HG03108 (cell line): ENCODE results near the gene ITGAE.
"Not testable (repeated sequence)": the region's sequence is repeated elsewhere in the genome, so short reads cannot be mapped to it uniquely, and the experiment has no call there.

ENCODE experiments used
- ATAC-seq: cut with Tn5 transposase; IDR thresholded peaks from one replicate; pipeline ENCODE4 v1.9.1; 2021; ENCODE audit warnings: moderate library complexity; ENCODE audit not compliant: unreplicated experiment

Gene ITGAE

DNA sequence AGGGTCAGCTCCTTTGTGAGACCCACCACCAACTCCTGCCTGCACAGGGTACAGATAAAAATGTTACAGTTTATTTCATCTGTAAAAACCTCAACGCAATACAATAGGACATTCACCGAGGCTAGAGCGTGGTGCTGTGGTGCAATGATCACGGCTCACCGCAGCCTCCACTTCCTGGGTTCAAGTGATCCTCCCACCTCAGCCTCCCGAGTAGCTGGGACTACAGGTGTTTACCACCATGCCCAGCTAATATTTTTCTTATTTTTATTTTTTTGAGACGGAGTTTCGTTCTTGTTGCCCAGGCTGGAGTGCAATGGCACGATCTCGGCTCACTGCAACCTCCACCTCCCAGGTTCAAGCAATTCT lies 66.1 kb downstream of the ITGAE start:
- not testable (repeated sequence) for ATAC-seq

- peak; percentile 81 for ATAC-seq
Measured at GRCh38 chr17:3732210-3732621, 68.8 kb downstream of the ITGAE start.

DNA sequence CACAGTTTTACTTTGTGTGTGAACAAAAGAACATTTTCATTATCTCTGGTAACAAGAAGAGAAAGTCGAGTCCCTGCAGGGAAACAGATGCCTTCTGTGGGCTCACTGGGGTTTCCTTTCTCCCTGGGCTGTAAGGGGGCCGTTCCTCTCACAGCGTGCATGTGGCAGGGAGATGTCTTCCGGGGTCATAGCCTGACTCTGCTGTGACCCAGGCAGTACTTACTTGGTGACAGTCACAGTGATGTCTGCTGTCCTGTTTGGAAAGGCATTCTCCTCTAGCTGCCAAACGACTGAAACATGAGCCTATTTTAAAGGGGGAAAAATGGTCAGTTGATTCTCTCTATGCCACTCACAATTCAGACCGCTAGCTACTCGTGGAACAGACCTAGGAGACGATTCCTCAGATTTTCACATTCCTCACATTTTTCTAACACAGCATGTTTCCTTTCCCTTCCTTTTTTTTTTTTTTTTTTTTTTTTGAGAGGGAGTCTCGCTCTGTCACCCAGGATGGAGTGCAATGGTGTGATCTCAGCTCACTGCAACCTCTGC lies 70.0 kb downstream of the ITGAE start:
- ATAC-seq: no peak

- ATAC-seq: no peak
Measured at GRCh38 chr17:3729881-3730280, 71.1 kb downstream of the ITGAE start.

GRCh38 chr17:3728099-3728498 lies 72.9 kb downstream of the ITGAE start:
- ATAC-seq: not testable (repeated sequence)

DNA sequence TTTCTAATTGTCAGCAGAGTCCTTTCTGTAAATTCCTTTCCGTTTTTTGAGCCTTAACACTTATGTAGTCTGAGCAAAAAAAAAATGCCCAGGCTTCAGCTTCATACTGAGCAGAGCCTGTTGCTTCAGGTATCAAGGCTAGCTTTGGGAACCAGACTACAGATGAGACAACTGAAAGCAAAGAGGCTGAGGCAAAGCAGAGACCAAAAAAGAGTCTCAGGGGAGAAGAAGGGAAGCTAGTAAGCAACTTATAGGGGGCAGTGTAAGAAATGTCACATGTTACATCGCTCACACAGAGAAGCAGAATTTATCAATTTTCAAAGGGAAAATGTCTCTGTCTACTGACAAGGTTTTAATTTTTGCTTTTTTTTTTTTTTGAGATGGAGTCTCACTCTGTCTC lies 73.9 kb downstream of the ITGAE start:
- no peak for ATAC-seq

DNA sequence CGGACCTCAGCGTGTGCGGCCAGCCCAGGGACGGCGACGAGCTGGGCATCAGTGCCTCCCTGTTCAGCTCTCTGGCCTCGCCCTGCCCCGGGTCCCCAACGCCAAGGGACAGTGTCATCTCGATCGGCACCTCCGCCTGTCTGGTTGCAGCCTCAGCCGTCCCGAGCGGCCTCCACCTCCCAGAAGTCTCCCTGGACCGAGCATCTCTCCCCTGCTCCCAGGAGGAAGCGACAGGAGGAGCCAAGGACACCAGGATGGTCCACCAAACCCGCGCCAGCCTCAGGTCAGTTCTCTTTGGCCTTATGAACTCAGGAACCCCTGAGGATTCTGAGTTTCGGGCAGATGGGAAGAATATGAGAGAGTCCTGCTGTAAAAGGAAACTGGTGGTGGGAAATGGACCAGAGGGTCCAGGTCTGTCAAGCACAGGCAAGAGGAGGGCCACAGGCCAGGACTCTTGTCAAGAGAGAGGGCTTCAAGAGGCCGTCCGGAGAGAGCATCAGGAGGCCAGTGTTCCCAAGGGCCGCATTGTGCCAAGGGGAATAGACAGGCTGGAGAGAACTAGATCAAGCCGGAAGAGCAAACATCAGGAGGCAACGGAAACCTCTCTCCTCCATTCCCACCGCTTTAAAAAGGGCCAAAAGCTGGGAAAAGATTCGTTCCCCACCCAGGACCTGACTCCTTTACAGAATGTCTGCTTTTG lies 76.5 kb downstream of the ITGAE start:
- no peak for ATAC-seq

DNA sequence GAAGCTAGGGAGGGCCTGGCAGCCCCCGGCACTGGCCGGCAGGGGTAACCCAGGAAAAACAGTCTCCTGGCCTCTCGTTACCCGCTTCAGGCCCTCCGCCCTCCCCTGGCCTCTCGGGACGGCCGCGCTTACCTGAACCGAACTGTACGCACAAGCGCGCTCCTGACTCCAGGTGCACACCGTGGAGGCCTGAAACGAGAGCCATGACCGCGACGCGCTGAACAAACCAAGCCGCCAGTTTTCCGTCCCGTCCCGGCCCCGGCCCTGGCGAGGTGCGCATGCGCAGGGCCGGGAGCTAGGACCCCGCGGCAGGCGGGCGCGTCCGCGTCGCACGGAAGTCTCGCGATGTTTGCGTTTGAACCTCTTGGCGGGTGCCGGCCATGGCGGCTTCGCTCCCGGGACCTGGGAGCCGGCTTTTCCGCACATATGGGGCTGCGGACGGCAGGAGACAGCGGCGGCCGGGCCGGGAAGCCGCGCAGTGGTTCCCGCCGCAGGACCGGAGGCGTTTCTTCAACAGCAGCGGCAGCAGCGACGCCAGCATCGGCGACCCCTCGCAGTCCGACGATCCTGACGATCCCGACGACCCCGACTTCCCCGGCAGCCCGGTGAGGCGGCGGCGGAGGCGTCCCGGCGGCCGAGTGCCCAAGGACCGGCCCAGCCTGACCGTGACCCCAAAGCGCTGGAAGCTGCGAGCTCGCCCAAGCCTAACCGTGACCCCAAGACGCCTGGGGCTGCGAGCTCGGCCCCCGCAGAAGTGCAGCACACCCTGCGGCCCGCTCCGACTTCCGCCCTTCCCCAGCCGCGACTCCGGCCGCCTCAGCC lies 77.2 kb downstream of the ITGAE start, which contains the start of gene HASPIN:
HASPIN (plus strand) TSS at position 348 of the 822 bp plus-strand sequence; CDS start at position 381, 33 bp downstream.
- peak; percentile 75 for ATAC-seq

- ATAC-seq: no peak
Measured at GRCh38 chr17:3723188-3723555, 77.8 kb downstream of the ITGAE start.

DNA sequence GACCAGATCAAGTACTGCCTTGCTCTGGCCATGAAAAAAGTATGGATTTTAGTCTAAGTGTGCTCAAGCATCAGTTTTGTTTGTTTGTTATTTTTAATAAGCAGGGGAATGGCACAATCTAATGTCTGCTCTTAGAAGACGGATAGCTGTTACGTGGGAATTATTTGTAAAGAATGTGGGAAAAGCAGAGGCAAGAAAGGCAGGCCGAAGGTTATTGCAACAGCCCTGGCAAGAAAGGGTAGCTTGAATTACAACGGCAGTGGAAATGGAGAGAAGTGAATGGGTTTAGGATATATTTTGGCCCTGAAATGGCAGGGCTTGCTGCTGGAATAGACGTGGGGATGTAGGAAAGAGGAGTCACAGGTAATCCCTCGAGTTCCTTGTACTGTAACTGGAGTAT lies 78.3 kb downstream of the ITGAE start:
- no peak for ATAC-seq

DNA sequence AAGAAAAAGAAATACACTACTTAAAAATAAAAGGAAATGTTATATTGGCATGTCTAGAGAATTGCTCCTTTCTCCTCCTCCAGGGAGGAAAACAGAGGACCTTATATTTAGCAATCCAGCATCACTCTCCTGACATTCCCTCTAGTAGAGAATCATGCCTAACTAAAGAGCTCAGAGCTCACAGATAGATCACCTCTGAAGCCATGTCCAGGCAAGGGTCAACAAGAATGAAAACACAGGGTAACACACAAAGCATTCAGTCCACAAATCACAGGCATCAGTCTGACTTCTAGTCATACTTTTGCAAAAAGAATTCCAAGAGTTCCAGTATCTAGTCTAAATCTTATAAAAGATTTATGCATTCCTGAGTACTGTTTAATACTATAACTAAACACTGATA lies 81.7 kb downstream of the ITGAE start:
- no peak for ATAC-seq

DNA sequence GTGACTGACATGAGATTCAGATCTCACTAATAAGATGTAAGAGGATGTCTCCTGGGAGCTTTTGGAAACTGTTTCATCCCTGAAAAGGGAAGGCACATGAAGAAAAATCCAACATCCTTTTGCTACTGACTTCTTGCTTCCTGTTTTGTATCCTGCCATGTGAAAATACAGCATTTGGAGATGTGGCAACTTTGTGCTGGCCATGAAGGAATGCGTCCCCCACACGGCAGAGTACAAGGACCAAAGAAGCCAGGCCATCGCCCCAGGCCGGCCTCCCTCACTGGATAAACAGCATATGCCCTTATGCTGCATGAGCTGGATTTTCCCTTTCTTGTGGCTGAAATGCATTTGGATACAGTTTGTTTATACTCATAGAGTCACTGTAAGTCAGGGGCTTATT lies 82.8 kb downstream of the ITGAE start:
- no peak for ATAC-seq

DNA sequence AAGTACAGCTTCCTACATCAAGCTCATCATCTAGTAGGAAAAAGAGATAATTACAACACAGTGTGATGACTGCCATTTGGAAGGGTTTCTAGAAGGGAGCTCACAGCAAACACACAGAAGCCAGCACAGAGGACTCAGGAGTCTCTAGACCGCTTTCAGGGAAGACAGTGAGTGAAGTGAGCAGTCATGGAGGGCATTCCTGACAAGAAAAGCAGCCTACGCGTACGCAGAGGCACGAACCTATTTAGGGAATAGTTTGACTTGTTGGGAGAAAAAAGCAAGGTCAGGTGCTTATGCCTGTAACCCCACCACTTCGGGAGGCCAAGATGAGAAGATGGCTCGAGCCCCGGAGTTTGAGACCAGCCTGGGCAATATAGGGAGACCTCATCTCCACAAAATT lies 85.7 kb downstream of the ITGAE start:
- ATAC-seq: no peak

DNA sequence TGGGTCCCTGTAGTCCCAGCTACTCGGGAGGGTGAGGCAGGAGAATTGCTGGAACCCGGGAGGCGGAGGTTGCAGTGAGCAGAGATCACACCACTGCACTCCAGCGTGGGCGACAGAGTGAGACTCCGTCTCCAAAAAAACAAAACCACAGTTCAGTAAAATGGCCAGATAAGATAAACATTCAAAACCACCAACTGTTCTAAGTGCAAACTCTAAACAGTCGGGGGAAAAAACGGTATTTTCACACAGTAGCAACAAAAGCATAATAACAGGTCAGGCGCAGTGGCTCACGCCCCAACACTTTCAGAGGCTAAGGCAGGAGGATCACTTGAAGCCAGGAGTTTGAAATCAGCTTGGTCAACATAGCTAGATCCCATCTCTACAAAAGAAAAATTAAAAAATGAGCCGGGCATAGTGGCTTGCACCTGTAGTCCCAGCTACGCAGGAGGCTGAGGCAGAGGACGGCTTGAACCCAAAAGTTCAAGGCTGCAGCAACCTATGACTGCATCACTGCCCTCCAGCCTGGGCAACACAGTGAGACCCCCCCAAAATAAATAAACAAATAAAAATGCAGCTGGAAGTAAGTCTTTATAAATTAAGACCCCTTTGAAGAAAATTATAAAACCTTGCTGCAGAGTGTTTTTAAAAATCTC lies 88.1 kb downstream of the ITGAE start:
- ATAC-seq: no peak

DNA sequence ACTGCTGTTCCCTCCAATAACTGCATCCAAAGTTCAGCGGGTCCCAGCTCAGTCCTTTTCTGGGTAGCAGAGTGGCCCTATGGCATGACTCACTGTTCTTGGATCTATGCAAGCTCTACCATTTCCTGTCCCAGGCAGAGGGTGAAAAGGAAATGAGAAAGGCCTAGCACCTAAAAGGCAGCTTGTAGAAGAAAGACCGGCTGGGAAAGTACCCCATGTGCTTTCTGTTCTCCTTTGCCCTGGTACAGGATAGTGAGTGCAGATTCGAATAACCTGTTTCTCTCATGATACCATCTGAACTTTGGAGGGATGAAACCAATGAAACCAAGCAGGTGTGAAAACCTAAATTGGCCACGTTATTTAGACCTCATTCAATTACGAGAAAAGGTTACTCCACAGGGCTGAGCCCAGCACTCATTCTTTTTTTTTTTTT lies 90.0 kb downstream of the ITGAE start:
- ATAC-seq: peak; percentile 94

DNA sequence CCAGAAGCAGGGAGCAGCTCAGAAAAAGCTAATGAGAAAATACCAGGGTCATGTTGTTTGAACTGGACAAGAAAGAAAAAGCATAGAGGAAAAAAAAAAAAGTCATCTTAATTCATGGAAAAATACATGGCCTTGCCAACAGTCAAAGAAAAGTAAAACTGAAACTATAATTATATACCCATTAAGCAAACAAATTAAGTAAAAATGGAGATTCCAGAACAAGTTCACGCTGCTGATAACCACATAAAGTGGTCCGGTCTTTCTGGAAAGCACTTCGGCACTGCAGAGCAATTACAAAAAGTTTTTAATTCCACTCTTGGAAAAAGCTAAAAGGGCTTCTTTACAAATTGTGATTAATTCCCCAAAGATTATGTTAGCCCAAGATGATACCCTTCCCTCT lies 92.6 kb downstream of the ITGAE start:
- ATAC-seq: no peak

- not testable (repeated sequence) for ATAC-seq
Measured at GRCh38 chr17:3705718-3705984, 95.3 kb downstream of the ITGAE start.

GRCh38 chr17:3704931-3705717 lies 95.9 kb downstream of the ITGAE start:
- ATAC-seq: no peak

GRCh38 chr17:3702041-3702539 lies 98.9 kb downstream of the ITGAE start:
- ATAC-seq: not testable (repeated sequence)

DNA sequence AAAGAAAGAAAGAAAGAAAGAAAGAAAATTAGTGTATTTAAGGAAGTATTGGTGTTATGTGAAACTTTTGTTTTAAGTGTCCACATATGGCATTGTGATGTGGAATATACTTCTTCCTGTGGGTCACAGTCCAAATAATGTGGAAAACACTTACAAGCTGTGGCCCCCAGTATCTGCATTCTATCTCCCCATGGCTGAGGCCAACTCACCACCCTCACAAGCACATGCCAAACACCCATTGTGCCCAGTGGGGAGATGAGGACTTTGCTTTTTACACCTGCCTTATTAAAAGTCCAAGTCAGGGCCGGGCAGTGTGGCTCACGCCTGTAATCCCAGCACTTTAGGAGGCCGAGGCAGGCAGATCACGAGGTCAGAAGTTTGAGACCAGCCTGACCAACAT lies 101.0 kb downstream of the ITGAE start:
- ATAC-seq: no peak

DNA sequence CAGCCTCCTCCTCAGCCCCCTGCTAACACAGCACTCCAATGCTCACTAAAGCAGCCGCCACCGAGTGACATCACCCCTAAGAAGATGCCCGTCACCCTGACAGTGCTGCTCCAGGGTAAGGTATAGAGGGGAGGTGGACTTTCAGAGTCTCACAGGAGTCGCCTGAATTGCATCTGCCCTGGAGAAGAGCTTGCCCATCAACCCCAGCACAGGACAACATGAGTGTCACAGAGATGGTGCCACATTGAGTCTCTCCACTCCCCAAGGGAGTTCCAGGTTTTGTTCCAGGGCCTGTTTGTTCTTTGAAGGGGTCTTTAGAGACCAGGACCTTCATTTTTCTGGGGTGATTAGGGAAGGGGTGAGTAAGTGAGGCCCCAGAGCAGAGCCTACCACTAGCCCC lies 102.8 kb downstream of the ITGAE start:
- ATAC-seq: no peak
